CD14-positive monocyte (primary cell): ENCODE results near the gene DGKI. TPM values are rescaled to one million over a fixed set of nuclear protein-coding genes. Genes with fewer than 3 reads are reported as not detected.
A peak's percentile ranks its signal among the peaks of the same experiment; 100 is the strongest.

ENCODE experiments used
- DNase-seq, 3 donors: peaks; one replicate each; pipeline ENCODE4 v3.0.0-alpha.2; 2011 to 2022
- H2AFZ ChIP-seq: 2 replicates; pipeline ENCODE4 v1.6.0; 2012; ENCODE audit warnings: mild to moderate bottlenecking, low read depth, low read length, inconsistent platforms; ENCODE audit not compliant: insufficient read depth, poor library complexity, severe bottlenecking
- H3K27ac ChIP-seq, 2 donors: 1 replicate in 1 of 2; 2 replicates in 1 of 2; pipeline ENCODE4 v1.5.1; 2012 to 2013; ENCODE audit warnings: low read length in 2 of 2, control low read depth in 1 of 2, inconsistent platforms in 1 of 2, low read depth in 1 of 2, mild to moderate bottlenecking in 1 of 2
- H3K27me3 ChIP-seq, 2 donors: one replicate each; pipeline versions ENCODE4 v1.6.0 to v1.6.1; 2011 to 2013; ENCODE audit warnings: low read length in 2 of 2; ENCODE audit not compliant: control insufficient read depth in 2 of 2, insufficient read depth in 2 of 2
- H3K36me3 ChIP-seq, 2 donors: replicated peaks in 1 of 2; 1 replicate in 1 of 2; 2 replicates in 1 of 2; pipeline versions ENCODE4 v1.5.1 to v1.6.1; 2012 to 2013; ENCODE audit warnings: low read length in 2 of 2, control low read depth in 1 of 2, inconsistent platforms in 1 of 2, mild to moderate bottlenecking in 1 of 2; ENCODE audit not compliant: insufficient read depth in 2 of 2, control insufficient read depth in 1 of 2
- H3K4me1 ChIP-seq, 2 donors: 1 replicate in 1 of 2; 2 replicates in 1 of 2; pipeline versions ENCODE4 v1.5.1 to v1.6.1; 2012 to 2013; ENCODE audit warnings: low read length in 2 of 2, control low read depth in 1 of 2, inconsistent platforms in 1 of 2, mild to moderate bottlenecking in 1 of 2, moderate library complexity in 1 of 2; ENCODE audit not compliant: insufficient read depth in 2 of 2, control insufficient read depth in 1 of 2
- H3K4me2 ChIP-seq: replicated peaks from 2 replicates; pipeline ENCODE3; 2012; ENCODE audit warnings: low read length, moderate library complexity, mild to moderate bottlenecking; ENCODE audit not compliant: poor library complexity, severe bottlenecking; ENCODE audit errors: extremely low read depth
- H3K4me3 ChIP-seq, 3 experiments: fragments of 200-600 bp in 1 of 3; sonication (generic) in 1 of 3; replicated peaks in 1 of 3; 1 replicate in 2 of 3; 2 replicates in 1 of 3; pipeline ENCODE4 v1.5.1; 2011 to 2013; ENCODE audit warnings: low read length in 3 of 3, mild to moderate bottlenecking in 3 of 3, control low read depth in 2 of 3, low read depth in 2 of 3, inconsistent platforms in 1 of 3, moderate library complexity in 1 of 3
- H3K79me2 ChIP-seq: 2 replicates; pipeline ENCODE4 v1.6.0; 2012; ENCODE audit warnings: mild to moderate bottlenecking, control low read depth, inconsistent platforms, low read length, moderate library complexity; ENCODE audit not compliant: insufficient read depth
- H3K9ac ChIP-seq: 2 replicates; pipeline ENCODE4 v1.6.0; 2017; ENCODE audit warnings: low read length, mild to moderate bottlenecking; ENCODE audit not compliant: insufficient read depth, poor library complexity, severe bottlenecking
- H3K9me3 ChIP-seq, 2 donors: replicated peaks in 1 of 2; 1 replicate in 1 of 2; 2 replicates in 1 of 2; pipeline versions ENCODE4 v1.5.1 to v1.6.1; 2012 to 2013; ENCODE audit warnings: low read length in 2 of 2, control low read depth in 1 of 2; ENCODE audit not compliant: control insufficient read depth in 1 of 2, insufficient read depth in 1 of 2
- H4K20me1 ChIP-seq: 2 replicates; pipeline ENCODE4 v1.6.0; 2012; ENCODE audit warnings: mild to moderate bottlenecking, low read length, control low read depth, moderate library complexity; ENCODE audit not compliant: insufficient read depth
- H3K27ac Mint-ChIP-seq, 7 donors: one replicate each; pipeline ENCODE4 v1.8.0; 2020; ENCODE audit warnings: mild to moderate bottlenecking in 7 of 7, mixed read lengths in 7 of 7, moderate library complexity in 6 of 7, inconsistent platforms in 2 of 7
- H3K27me3 Mint-ChIP-seq, 3 donors: one replicate each; pipeline ENCODE4 v1.8.0; 2021 to 2022; ENCODE audit warnings: low read depth in 3 of 3, mild to moderate bottlenecking in 3 of 3, mixed read lengths in 3 of 3, moderate library complexity in 3 of 3, inconsistent platforms in 1 of 3
- H3K36me3 Mint-ChIP-seq, 2 donors: one replicate each; pipeline ENCODE4 v1.8.0; 2020; ENCODE audit warnings: mixed read lengths in 2 of 2, inconsistent platforms in 1 of 2, mild to moderate bottlenecking in 1 of 2
- H3K4me1 Mint-ChIP-seq: one replicate; pipeline ENCODE4 v1.8.0; 2020; ENCODE audit warnings: mild to moderate bottlenecking, mixed read lengths
- H3K4me3 Mint-ChIP-seq, 2 donors: one replicate each; pipeline ENCODE4 v1.8.0; 2020; ENCODE audit warnings: mild to moderate bottlenecking in 2 of 2, mixed read lengths in 2 of 2, moderate library complexity in 1 of 2
- H3K9me3 Mint-ChIP-seq, 7 donors: one replicate each; pipeline ENCODE4 v1.8.0; 2020 to 2022; ENCODE audit warnings: mixed read lengths in 7 of 7, mild to moderate bottlenecking in 6 of 7, moderate library complexity in 6 of 7, inconsistent platforms in 2 of 7
- WGBS: methylation state at CpG from one replicate; pipeline ENCODE4 v1.1.5; 2013; ENCODE audit warnings: missing lambda C conversion rate; ENCODE audit not compliant: insufficient coverage; 5-methylcytosine and 5-hydroxymethylcytosine counted together
- intact Hi-C, 2 donors: fragments of 100-400 bp; cut with micrococcal nuclease; formaldehyde crosslinking; loops; one replicate each; pipeline versions ENCODE4 v1.15.0 to v1.15.1; 2023
- polyA plus RNA-seq, 3 donors: library from polyadenylated mRNA; depleted of rRNA in 1 of 3; unstranded in 2 of 3; stranded (reverse) in 1 of 3; fragments of 300-500 nt in 2 of 3; fragments of >200 nt in 1 of 3; fragmentation: Illumina TruSeq in 2 of 3; gene quantifications; 1 replicate in 2 of 3; 2 replicates in 1 of 3; pipeline ENCODE4 v1.2.3, GENCODE V29; 2012 to 2021
- TF ChIP-seq, protein P1 (sequence below): fragments of 200-600 bp; IDR thresholded peaks from one replicate; pipeline ENCODE4 v1.8.0; 2022; ENCODE audit warnings: antibody characterized with exemption, mild to moderate bottlenecking

Gene DGKI
- polyA plus RNA-seq, 3 donors, result not detected

DNA sequence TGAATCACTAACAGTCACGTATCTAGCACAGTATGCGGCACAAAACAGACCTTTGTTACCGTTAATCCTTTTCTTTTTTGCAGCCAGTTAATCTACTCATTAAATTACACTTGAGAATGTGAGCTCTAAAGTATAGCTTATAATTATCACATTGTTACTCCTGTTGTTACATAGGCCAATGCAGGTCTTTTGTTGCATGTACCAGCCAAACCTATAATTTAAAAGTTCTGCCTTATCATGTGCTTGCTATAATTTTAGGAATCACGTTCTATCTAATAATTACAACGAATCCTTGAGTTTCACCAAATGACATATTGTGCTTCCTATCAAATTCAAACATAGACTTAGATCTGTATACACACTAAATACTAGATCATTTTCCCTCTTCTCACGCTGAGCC lies 245.1 kb downstream of the DGKI start:
- no CpG with 5 or more reads among the region's 6 CpGs for WGBS
- no peaks in the 10 kb centered on the region for H3K9me3 ChIP-seq
- no peak overlapping the region for H3K4me3 ChIP-seq

DNA sequence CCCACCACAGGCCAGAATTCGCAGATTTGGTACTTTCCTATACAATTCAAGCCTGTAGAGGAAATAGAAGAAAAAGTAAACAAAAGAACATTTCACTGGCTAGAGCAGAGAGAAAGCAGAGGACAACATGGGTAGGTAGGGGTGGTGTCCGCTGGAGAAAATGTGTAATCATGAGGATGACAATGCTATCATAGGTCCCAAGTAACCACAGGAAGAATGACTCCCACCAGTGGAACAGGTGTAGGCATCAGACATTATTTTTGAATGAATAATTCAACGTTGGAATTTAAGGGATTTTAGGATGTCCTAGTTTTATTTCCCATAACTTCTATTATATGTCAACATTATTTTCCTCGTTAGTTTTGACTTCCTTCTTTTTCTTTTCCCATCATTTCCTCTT lies 248.9 kb downstream of the DGKI start:
- no peaks in the 10 kb centered on the region for H3K4me1 Mint-ChIP-seq

More for the DNA sequence above, 245.1 kb downstream of the DGKI start:
- Mint-ChIP-seq H3K27ac (no peak overlapping the region), H3K4me1 (no peaks in the 10 kb centered on the region), H3K4me3 (no peak overlapping the region), H3K36me3 (no peaks in the 10 kb centered on the region), H3K9me3 (peaks cover 0 to 1% (median 0%) of the 10 kb centered on the region in 7 donors), H3K27me3 (peaks cover 0 to 13% (median 2%) of the 10 kb centered on the region in 3 donors)
- Histone ChIP-seq H3K9ac (no peak overlapping the region), H3K27me3 (peaks cover 0 to 2% of the 10 kb centered on the region in 2 donors), H3K4me2 (no peak overlapping the region), H2AFZ (no peak overlapping the region), H3K79me2 (no peaks in the 10 kb centered on the region), H3K4me1 (no peaks in the 10 kb centered on the region), H3K27ac (no peak overlapping the region), H3K36me3 (no peaks in the 10 kb centered on the region), H4K20me1 (no peaks in the 10 kb centered on the region)
- TF ChIP-seq, protein P1, sequence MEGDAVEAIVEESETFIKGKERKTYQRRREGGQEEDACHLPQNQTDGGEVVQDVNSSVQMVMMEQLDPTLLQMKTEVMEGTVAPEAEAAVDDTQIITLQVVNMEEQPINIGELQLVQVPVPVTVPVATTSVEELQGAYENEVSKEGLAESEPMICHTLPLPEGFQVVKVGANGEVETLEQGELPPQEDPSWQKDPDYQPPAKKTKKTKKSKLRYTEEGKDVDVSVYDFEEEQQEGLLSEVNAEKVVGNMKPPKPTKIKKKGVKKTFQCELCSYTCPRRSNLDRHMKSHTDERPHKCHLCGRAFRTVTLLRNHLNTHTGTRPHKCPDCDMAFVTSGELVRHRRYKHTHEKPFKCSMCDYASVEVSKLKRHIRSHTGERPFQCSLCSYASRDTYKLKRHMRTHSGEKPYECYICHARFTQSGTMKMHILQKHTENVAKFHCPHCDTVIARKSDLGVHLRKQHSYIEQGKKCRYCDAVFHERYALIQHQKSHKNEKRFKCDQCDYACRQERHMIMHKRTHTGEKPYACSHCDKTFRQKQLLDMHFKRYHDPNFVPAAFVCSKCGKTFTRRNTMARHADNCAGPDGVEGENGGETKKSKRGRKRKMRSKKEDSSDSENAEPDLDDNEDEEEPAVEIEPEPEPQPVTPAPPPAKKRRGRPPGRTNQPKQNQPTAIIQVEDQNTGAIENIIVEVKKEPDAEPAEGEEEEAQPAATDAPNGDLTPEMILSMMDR, result no peak
- intact Hi-C loops, result no loop called here
- DNase-seq, result no peak

More for the DNA sequence above, 248.9 kb downstream of the DGKI start:
- no peak overlapping the region for H3K27ac Mint-ChIP-seq
- H3K36me3 Mint-ChIP-seq, result no peaks in the 10 kb centered on the region
- intact Hi-C loops, result no loop called here
- no peaks in the 10 kb centered on the region for H3K9me3 ChIP-seq
- H2AFZ ChIP-seq, result no peak overlapping the region
- peaks cover 2 to 13% (median 2%) of the 10 kb centered on the region in 3 donors for H3K27me3 Mint-ChIP-seq
- no peak for DNase-seq
- no peaks in the 10 kb centered on the region for H3K36me3 ChIP-seq
- H3K27me3 ChIP-seq, result no peaks in the 10 kb centered on the region
- peaks cover 0 to 1% (median 0%) of the 10 kb centered on the region in 7 donors for H3K9me3 Mint-ChIP-seq
- no peak overlapping the region for H3K4me2 ChIP-seq
- TF ChIP-seq, protein P1, result no peak
- no peaks in the 10 kb centered on the region for H4K20me1 ChIP-seq
- 100% methylated on average over 1 of the region's 4 CpGs for WGBS
- H3K4me3 Mint-ChIP-seq, result peak overlapping the region in 1 of 2 donors; percentile 33
- no peaks in the 10 kb centered on the region for H3K79me2 ChIP-seq
- no peaks in the 10 kb centered on the region for H3K4me1 ChIP-seq
- no peak overlapping the region for H3K4me3 ChIP-seq
- H3K27ac ChIP-seq, result no peak overlapping the region
- no peak overlapping the region for H3K9ac ChIP-seq
